Hematopoietic multipotent progenitor cell (in vitro differentiated cells): ENCODE results near the gene ATP6V0E1. TPM values are rescaled to one million over a fixed set of nuclear protein-coding genes. Genes with fewer than 3 reads are reported as not detected.
"Not testable (repeated sequence)": the region's sequence is repeated elsewhere in the genome, so short reads cannot be mapped to it uniquely, and the experiment has no call there.

Source experiments
- DNase-seq, 3 donors: peaks; one replicate each; pipeline ENCODE4 v3.0.0-alpha.2; 2011 to 2015; ENCODE audit warnings: low read depth in 2 of 3, low spot score in 2 of 3
- total RNA-seq: library from RNA; depleted of rRNA; stranded (reverse); fragments of >200 nt; gene quantifications from one replicate; pipeline ENCODE4 v1.2.3, GENCODE V29; 2012

ATP6V0E1 gene
- total RNA-seq, 1 donor = 84.3 TPM

- DNase-seq = peak in 1 of 3 donors; percentile 10
Observed at GRCh38 chr5:173001229-173001841, 17.8 kb downstream of the ATP6V0E1 start.

DNA sequence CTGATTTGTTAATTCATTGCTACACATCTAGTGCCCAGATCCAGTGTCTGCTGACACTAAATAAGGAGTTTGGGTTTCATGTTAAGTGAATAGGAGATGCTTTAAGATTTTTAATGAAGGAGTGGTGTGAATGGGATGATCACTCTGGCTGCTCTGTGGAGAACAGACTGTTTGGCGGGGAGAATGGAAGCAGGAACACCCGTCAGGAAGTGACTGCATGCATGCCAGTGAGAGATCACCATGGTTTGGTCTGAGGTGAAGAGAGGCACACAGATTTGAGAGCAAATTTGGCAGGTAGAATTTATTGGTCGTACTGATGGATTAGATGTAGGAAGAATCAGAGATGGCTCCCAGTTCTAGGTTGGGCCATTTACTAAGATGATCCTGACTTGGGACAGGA is 19.8 kb downstream of the ATP6V0E1 start:
- DNase-seq = no peak

GRCh38 chr5:173004013-173004412 is 20.4 kb downstream of the ATP6V0E1 start:
- DNase-seq = no peak

- DNase-seq = no peak
Observed at GRCh38 chr5:173004447-173004846, 20.9 kb downstream of the ATP6V0E1 start.

DNA sequence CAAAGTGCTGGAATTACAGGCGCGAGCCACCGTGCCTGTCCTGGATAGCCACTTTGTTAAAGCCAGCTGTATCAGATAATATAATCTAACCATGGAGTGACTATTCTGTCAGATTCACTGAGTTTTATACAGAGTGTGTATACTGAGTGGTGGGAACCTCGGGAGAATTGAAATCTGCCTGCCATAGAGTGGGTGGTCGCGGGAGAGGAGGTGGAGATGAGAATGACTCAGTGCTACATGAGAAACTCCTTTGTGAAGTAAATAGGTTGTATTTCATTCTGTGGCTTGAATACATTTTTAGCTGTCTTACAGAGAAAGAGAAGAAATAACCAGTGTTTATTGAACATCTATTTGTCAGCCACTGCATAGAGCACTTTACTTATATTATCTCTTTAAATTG is 26.4 kb downstream of the ATP6V0E1 start:
- DNase-seq = no peak

GRCh38 chr5:173010547-173011464 is 27.2 kb downstream of the ATP6V0E1 start:
- peak in 1 of 3 donors; percentile 20 for DNase-seq

DNA sequence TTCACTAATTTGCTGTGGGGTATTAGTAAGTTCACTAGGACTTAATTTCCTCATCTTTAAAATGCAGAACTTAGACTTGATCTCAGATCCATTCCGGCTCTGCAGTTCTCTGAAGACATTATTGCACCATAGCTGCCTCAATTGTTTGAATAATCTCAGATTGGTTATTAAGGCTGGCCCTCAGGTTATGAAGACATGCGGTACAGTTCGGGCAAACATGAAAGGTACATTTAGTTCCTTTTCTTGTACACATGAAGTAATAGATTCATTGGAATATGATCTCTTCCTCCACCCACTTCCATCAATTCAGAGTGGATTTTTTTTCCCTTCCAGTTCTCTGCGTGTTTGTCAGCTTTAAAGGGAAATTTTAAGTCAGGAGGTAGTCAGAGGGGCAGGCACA is 28.0 kb downstream of the ATP6V0E1 start:
- no peak for DNase-seq

DNA sequence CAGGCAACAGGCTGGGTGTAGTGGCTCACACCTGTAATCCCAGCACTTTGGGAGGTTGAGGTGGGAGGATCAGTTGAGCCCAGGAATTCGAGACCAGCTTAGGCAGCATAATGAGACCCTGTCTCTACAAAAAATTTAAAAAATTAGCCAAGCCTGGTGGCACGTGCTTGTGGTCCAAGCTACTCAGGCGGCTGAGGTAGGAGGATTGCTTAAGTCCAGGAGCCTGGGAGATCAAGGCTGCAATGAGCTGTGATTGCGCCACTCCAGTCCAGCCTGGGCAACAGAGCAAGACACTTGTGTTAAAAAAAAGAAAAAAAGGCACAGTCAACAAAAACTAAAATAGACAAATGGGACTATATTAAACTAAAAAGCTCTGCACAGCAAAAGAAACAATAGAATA is 29.3 kb downstream of the ATP6V0E1 start:
- DNase-seq = no peak

GRCh38 chr5:173014671-173015070 is 31.1 kb downstream of the ATP6V0E1 start:
- DNase-seq = no peak

DNA sequence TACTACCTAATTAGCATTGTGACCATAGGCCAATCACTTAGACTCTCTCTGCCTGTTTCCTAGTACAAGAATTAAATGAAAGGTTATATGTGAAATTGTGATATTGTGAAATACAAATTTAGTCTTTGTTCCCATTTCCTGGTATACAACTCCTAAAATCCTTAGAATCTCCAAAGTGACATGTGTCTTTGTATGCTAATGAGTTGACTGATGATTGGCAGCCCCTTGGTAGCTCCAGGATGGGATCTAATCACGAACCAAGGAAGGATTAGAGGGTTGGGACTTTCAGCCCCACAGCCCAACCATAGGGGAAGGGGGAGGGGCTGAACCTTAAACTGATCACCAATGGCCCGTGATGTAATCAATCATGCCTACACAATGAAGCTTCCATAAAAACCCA is 31.6 kb downstream of the ATP6V0E1 start:
- no peak for DNase-seq

DNA sequence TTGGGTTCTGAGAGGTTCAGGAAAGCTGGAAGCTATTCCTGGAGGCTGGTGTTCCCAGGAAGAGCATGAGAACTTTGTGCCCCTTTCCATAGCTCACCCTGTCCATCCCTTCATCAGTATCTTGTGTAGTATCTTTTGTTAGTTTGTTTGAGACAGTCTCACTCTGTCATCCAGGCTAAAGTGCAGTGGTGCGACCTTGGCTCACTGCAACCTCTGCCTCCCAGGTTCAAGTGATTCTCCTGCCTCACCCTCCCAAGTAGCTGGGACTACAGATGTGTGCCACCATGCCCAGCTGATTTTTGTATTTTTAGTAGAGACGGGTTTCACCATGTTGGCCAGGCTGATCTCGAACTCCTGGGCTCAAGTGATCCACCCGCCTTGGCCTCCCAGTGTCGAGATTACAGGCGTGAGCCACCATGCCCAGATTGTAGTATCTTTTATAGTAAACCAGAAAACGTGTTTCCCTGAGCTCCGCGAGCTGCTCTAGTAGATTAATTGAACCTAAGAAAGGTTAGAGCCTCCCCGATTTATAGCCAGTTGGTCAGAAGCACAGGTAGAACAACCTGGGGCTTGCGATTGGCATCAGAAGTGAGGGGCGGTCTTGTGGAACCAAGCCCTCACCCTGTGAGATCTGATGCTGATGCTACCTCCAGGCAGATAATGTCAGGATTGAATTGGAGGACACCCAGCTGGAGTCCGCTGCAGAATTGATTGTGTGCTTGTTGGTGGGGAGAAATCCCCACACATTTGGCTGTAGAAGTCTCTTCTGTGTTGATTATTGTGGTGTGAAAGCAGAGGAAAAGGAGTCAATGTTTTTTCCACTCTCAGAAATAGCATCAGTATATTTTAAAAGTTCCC is 32.3 kb downstream of the ATP6V0E1 start:
- no peak for DNase-seq

DNA sequence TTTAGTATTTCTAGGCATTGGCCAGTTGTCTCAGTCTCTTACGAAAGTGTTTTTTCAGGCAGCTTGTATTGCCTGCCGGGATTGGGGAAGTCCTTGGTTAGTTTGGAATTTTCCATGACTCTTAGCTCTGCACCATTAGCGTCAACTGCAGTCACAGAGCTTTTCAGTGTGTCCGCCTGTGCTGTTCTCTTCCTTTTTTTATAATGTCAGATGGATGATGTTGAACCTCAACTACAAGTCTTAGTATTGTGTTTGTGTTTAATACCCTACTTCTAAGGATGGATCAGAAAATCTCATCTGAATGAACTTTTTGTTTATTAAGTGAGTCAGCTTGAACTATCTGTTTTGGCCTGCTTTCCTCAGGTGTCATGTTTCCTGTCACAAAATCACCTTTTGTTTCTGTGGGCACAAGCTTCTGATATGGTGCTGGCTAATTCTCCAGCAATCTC is 33.1 kb downstream of the ATP6V0E1 start:
- DNase-seq = no peak

GRCh38 chr5:173017087-173017486 is 33.5 kb downstream of the ATP6V0E1 start:
- not testable (repeated sequence) for DNase-seq

DNA sequence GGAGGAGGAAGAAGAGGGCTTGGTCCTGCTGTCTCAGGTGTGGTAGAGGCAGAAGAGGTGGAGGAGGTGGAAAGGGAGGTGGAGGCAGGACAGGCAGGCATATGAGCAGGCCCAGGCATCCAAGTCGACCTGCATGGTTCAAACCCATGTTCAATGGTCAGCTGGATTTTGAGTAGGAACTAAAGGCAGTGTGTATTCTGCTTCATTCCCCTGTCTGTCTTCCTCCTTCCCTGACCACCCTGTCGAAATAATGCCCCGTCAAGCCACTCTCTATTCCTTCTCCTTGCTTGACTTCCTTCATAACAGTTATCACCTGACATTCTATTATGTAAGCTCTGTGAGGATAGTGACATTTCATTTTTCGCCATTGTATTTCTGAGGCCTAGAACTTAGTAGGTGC is 34.8 kb downstream of the ATP6V0E1 start:
- DNase-seq = no peak

DNA sequence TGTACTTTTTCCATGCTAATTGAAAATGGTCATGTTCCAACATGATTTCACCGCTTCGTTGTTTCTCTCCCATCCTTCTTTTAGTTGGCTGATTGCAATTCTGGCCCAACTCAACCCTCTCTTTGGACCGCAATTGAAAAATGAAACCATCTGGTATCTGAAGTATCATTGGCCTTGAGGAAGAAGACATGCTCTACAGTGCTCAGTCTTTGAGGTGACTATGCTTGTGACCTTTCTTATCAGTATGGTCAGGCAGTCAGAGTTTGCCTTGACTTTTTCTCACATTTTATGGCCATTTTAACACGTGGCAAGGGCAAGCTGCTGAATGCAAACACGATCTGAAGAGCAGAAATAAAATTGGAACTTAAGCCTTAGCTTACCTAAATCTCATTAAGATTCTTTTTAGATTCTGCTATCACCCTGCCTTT is 36.6 kb downstream of the ATP6V0E1 start:
- no peak for DNase-seq

- DNase-seq = no peak
Observed at GRCh38 chr5:173020643-173021042, 37.1 kb downstream of the ATP6V0E1 start.

- DNase-seq = no peak
Observed at GRCh38 chr5:173025651-173026050, 42.1 kb downstream of the ATP6V0E1 start.

DNA sequence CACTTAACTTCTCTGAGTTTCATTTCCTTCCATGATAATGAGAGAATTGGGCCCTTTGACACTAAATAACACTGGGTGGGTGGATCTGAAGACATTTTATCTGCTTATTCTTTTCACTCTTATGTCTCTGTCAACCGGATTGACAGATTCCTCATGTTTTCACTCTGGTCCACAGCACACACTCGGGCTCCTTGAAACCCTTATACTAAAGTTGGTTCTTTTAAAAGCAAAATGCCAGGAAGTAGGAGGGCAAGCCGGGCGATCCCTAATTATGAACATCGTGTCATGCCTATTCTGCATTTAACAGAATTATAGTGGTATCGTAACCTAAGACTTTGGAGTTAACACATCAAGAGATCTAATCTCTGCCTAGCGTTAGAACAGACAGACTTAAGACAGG is 44.3 kb downstream of the ATP6V0E1 start:
- DNase-seq = no peak

GRCh38 chr5:173028811-173029327 is 45.3 kb downstream of the ATP6V0E1 start:
- no peak for DNase-seq

GRCh38 chr5:173029499-173029921 is 45.9 kb downstream of the ATP6V0E1 start:
- peak in 2 of 3 donors; percentile 51 to 61 for DNase-seq

DNA sequence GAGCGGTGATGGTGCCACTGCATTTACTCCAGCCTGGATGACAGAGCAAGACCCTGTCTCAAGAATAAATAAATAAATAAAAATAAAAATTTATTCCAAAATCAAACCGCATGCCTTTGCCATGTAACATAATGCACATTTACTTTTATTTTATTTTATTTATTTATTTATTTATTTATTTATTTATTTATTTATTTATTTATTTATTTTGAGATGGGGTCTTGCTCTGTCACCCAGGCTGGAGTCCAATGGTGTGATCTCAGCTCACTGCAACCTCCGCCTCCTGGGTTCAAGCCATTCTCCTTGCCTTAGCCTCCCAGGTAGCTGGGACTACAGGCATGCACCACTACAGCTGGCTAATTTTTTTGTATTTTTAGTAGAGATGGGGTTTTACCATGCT is 48.5 kb downstream of the ATP6V0E1 start:
- not testable (repeated sequence) for DNase-seq
